ENCODE measurements around the gene APLP2. TPM values are rescaled to one million over a fixed set of nuclear protein-coding genes. Genes with fewer than 3 reads are reported as not detected.

The APLP2 gene
- total and polyA plus RNA-seq, 9 of the 15 experiments (the other 6 are each of a cell fraction or from before 2014, with no cell fraction given): 17.4 to 164 (median 118) TPM

GRCh38 chr11:130074736-130075135 lies 5.0 kb downstream of the APLP2 start:
- Histone ChIP-seq H2AFZ (ENCODE audit: low read depth, low read length) (no peak overlapping the region), H3K4me2 (ENCODE audit: insufficient read depth, low read length) (no peak overlapping the region), H3K9ac (ENCODE audit: insufficient read depth in 1 of 2, low read depth in 2 of 2, low read length in 2 of 2) (no peak overlapping the region), H4K20me1 (replicated peaks; ENCODE audit: control insufficient read depth, insufficient read depth, low read length) (peaks cover 11% of the 10 kb centered on the region), H3K4me1 (replicated peaks in 1 of 2; ENCODE audit: control insufficient read depth in 2 of 2, insufficient read depth in 2 of 2, low read length in 2 of 2) (peaks cover 9 to 29% of the 10 kb centered on the region in 2 experiments; a peak in 4 of 5 replicates), H3K4me3 (no peak overlapping the region), H3K9me3 (replicated peaks; ENCODE audit: control insufficient read depth, insufficient read depth, low read depth, low read length) (no peaks in the 10 kb centered on the region), H3K79me2 (ENCODE audit: control insufficient read depth, insufficient read depth, low read length) (peaks cover 98% of the 10 kb centered on the region), H3K27ac (ENCODE audit: extremely low read depth, low read depth, low read length) (no peak overlapping the region), H3K27me3 (ENCODE audit: control insufficient read depth in 2 of 2, insufficient read depth in 2 of 2, low read length in 2 of 2) (no peaks in the 10 kb centered on the region), H3K36me3 (ENCODE audit: control insufficient read depth, insufficient read depth, low read length) (peaks cover 7% of the 10 kb centered on the region), H3K9me1 (ENCODE audit: control insufficient read depth, insufficient read depth, low read length) (no peaks in the 10 kb centered on the region)
- DNase-seq (ENCODE audit: extremely low read depth in 1 of 4, low spot score in 3 of 4) (no peak), ATAC-seq (no peak), FAIRE-seq (no peak)
- POLR2A ChIA-PET: interaction anchor here (1.2 kb wide), 1 partner anchor 8 kb away, joined by 3 read pairs; no protein-coding TSS in a partner anchor
- 69% methylated on average over 2 of the region's 2 CpGs for WGBS (ENCODE audit: insufficient coverage, low coverage, missing lambda C conversion rate)
- intact Hi-C loops (cut with micrococcal nuclease): no loop called here
- CTCF ChIA-PET (ENCODE audit: low intra/inter-chr PET ratio): no interaction called here
- in situ Hi-C loops (cut with MboI): no loop called here
- no TSS peak for BruUV-seq (replicated peaks)
- no peak for TF ChIP-seq NCOA2 (IDR thresholded peaks at IDR 0.05; ENCODE audit: partially characterized antibody in 2 of 2)
- no peak for TF ChIP-seq POLR2B (IDR thresholded peaks at IDR 0.05; ENCODE audit: low read depth, partially characterized antibody)
- no peak for TF ChIP-seq HIVEP1 (CRISPR knock-in tag; IDR thresholded peaks at IDR 0.05)
- TF ChIP-seq HMG20B (CRISPR knock-in tag; IDR thresholded peaks at IDR 0.05): no peak
- no peak for TF ChIP-seq MTA1 (IDR thresholded peaks at IDR 0.05; ENCODE audit: borderline replicate concordance)
- TF ChIP-seq MEF2D (tag; conservative IDR thresholded peaks at IDR 0.05; ENCODE audit: low read depth): no peak
- TF ChIP-seq FOXO4 (CRISPR knock-in tag; IDR thresholded peaks at IDR 0.05): no peak
- no peak for TF ChIP-seq CTCFL (IDR thresholded peaks at IDR 0.05; ENCODE audit: borderline replicate concordance, insufficient read depth, low read depth, low read length, poor library complexity, severe bottlenecking)
- no peak for TF ChIP-seq HNRNPH1 (optimal IDR thresholded peaks at IDR 0.05; ENCODE audit: low read depth, low read length)
- TF ChIP-seq CREB3L1 (IDR thresholded peaks at IDR 0.05; ENCODE audit: borderline replicate concordance, low read depth): no peak
- TF ChIP-seq ZNF609 (CRISPR knock-in tag; IDR thresholded peaks at IDR 0.05; ENCODE audit: borderline replicate concordance): no peak
